Subcutaneous adipose tissue (tissue), 4 donors: ENCODE results near the gene RGS9. TPM values are rescaled to one million over a fixed set of nuclear protein-coding genes. Genes with fewer than 3 reads are reported as not detected.

ENCODE experiments used
- total RNA-seq, 4 donors: library from RNA; depleted of rRNA; stranded (reverse); fragments of >200 nt; gene quantifications; one replicate each; pipeline ENCODE4 v1.1.0, GENCODE V29; 2016
- TF ChIP-seq, protein P1 (sequence below): fragments of 450-650 bp; IDR thresholded peaks from one replicate; pipeline ENCODE4 v1.5.1; 2016; ENCODE audit warnings: low read depth, mild to moderate bottlenecking, control low read depth, antibody characterized with exemption, moderate library complexity

Gene RGS9
- total RNA-seq, 4 donors from 2014 or later: 1.5 to 7.5 (median 3.3) TPM

DNA sequence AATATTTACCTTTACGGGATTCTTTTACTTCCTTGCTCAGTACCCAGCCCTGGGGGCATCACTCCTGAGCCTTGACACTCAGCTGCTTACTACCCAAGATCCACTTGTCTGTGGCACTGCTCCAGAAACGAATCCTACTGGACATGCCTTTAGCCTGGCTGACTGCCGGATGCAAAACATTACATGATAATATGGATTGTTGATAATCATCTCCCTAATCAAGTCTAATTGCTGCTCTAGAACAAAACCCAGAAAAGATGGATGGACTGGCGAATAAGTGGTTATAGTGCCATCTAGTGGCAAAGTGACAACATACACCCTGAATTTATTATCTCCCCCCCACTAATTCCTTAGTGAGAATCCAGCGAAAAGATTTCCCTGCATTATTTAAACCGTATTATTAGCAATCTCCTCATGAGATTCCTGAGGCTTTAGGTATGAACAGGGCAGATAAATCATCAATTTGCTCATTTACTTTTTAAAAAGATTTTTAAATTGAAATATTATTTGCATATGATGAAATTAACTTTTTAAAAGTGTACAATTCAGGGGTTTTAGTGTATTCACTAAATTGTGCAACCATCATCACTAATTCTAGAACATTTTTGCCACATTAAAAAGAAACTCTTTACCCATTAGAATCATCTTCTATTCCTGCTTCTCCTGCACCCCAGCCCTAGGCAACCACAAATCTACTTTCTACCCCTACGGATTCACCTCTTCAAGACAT lies 61.6 kb downstream of the RGS9 start:
- TF ChIP-seq, protein P1, sequence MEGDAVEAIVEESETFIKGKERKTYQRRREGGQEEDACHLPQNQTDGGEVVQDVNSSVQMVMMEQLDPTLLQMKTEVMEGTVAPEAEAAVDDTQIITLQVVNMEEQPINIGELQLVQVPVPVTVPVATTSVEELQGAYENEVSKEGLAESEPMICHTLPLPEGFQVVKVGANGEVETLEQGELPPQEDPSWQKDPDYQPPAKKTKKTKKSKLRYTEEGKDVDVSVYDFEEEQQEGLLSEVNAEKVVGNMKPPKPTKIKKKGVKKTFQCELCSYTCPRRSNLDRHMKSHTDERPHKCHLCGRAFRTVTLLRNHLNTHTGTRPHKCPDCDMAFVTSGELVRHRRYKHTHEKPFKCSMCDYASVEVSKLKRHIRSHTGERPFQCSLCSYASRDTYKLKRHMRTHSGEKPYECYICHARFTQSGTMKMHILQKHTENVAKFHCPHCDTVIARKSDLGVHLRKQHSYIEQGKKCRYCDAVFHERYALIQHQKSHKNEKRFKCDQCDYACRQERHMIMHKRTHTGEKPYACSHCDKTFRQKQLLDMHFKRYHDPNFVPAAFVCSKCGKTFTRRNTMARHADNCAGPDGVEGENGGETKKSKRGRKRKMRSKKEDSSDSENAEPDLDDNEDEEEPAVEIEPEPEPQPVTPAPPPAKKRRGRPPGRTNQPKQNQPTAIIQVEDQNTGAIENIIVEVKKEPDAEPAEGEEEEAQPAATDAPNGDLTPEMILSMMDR: no peak

DNA sequence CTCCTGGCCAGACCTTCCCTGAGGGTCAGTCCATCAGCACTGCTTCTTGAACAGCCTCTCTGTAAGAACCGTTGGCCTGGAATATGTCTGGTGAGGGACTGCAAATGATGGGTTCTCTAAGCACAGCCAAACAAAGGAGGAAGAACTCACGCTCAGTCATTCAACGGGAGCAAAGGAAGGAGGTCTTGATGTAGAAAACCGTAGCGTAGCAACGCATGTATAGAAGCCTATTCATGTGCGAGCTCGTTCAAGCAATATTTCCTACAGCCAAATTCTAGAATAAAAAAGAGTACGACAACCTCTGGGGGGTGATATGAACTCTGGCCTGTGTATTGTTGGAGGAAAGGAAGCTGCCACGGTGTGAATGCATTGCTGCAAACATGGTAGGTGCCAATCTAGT lies 64.2 kb downstream of the RGS9 start:
- TF ChIP-seq, protein P1: no peak

DNA sequence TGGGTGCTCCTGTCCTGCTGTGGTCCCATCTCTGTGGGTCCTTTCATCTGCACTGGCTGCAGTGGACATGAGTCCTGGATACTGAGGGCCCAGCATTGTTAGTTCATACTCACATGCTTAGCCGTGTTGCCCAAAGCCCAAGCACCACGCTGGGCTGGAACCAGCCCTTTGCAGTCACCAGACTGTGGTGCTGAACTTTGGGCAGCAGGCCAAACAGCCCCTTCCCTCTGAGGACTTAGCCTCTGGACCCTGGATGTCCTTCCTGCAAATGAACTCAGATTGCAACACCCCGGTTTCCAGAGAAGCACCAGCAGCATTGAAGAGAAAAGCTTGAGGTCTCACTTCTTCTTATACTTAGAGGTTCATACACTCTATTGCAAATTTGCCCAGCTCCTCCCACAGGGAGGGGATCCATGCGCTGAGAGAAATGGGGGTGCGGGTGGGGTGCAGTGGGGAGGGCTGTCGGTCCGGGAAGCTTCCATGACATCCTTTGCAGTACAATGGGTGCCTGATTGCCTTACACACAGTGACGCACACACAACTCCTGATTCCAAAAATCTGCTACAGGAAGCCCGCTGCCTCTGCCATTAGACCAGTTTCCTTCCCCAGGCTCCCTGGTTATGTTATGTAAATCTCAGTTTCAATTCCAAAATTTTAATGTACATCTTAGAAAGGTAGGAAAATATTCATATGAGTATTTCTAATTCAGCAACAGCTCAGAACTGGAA lies 65.8 kb downstream of the RGS9 start:
- TF ChIP-seq, protein P1: no peak

DNA sequence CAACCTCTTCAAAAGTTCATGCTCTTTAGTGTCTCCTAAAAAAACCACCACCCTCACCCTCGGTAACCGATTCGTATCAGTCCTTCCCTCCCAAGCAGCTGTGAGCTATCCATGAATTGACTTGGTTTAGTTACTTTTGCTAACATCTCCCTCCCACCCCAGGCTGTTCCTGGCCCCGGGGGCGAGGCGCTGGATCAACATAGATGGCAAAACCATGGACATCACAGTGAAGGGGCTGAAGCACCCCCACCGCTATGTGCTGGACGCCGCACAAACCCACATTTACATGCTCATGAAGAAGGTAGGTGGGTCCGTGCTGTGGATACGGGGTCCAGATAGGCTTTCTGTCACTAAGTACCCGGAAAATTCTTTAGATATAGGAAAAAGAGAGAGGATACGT lies 66.8 kb downstream of the RGS9 start:
- TF ChIP-seq, protein P1: no peak

DNA sequence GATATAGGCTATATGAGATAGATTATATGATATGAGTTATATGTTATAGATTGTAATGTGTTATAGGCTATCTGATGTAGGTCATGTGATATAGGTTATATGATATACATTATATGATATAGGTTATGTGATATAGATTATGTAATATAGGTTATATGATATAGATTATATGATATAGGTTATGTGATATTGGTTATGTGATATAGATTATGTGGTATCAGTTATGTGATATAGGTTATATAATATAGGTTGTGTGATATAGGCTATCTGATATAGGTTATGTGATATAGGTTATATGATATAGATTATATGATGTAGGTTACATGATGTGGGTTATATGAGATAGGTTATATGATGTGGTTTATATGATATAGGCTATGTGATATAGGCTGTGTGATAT lies 68.5 kb downstream of the RGS9 start:
- TF ChIP-seq, protein P1: no peak

DNA sequence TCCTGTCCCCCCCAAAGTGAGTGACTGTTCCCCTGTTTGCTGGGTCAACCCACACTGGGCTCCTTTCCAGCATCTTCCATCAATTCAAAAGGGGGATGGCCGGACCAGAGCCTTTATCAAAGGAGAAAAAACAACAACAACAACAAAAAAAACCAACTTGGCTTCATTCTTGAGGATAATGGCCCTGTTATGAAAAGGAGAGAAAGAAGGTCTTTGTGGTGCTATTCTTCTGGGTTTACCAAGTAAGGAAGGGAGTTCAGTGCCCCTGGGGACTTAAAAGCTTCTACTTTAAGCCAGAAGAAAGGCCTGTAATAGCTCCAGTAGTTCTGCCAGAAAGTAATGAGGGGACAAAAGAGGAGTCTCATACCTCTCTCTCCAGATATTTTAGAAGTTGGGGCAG lies 71.5 kb downstream of the RGS9 start:
- TF ChIP-seq, protein P1: no peak

DNA sequence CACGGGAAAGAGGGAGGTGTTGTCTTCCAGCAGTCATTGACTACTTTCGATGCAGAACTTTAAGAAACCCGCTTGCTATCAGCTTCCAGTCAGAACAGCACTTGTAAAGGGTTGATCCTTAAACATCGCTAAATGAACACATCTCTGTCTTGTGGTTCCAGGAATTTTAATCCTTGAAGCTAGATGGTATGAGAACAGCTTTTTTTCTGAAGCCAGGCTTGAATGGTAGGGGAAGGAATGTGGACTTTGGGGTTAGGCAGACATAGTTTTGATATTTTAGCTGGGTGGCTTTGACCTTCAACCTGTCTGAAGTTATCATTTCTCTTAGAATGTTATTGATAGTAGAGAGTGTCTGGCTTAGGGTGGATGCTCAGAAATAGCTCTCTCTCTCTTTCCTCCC lies 81.1 kb downstream of the RGS9 start:
- TF ChIP-seq, protein P1: no peak
